Esophagus squamous epithelium (tissue), 5 donors: ENCODE measurements around the gene JARID2. TPM values are rescaled to one million over a fixed set of nuclear protein-coding genes. Genes with fewer than 3 reads are reported as not detected.

Experiments used
- DNase-seq: peaks from one replicate; lab custom pipeline; 2025; lab: John Stamatoyannopoulos, UW
- H3K27ac ChIP-seq, 4 donors: fragments of 200-600 bp; sonication (generic); one replicate each; pipeline ENCODE4 v1.5.1; 2016 to 2019; ENCODE audit warnings: mild to moderate bottlenecking in 1 of 4
- H3K27me3 ChIP-seq, 4 donors: fragments of 200-600 bp; sonication (generic); 1 replicate in 3 of 4; 2 replicates in 1 of 4; pipeline versions ENCODE4 v1.5.1 to v1.6.0; 2017 to 2021; ENCODE audit warnings: antibody characterized with exemption in 1 of 4
- H3K36me3 ChIP-seq, 3 donors: fragments of 200-600 bp; sonication (generic); one replicate each; pipeline ENCODE4 v1.5.1; 2016 to 2019
- H3K4me1 ChIP-seq, 3 donors: fragments of 200-600 bp; sonication (generic); one replicate each; pipeline ENCODE4 v1.5.1; 2017 to 2019
- H3K4me3 ChIP-seq, 4 donors: fragments of 200-600 bp; sonication (generic); 1 replicate in 3 of 4; 2 replicates in 1 of 4; pipeline ENCODE4 v1.5.1; 2016 to 2019; ENCODE audit warnings: mild to moderate bottlenecking in 2 of 4, moderate library complexity in 1 of 4
- H3K9me3 ChIP-seq, 3 donors: fragments of 200-600 bp; sonication (generic); one replicate each; pipeline ENCODE4 v1.5.1; 2016 to 2019
- POLR2A ChIP-seq, 4 donors: fragments of 450-650 bp; IDR thresholded peaks; one replicate each; pipeline ENCODE4 v1.6.1; 2017; ENCODE audit warnings: antibody characterized with exemption in 4 of 4, mild to moderate bottlenecking in 4 of 4, moderate library complexity in 3 of 4
- WGBS, 2 donors: methylation state at CpG; one replicate each; pipeline ENCODE4 v1.1.5; 2018; 5-methylcytosine and 5-hydroxymethylcytosine counted together
- intact Hi-C: fragments of 100-400 bp; cut with DNase I; formaldehyde crosslinking; loops from one replicate; pipeline ENCODE4 v1.15.0; 2022
- total RNA-seq, 4 donors: library from RNA; depleted of rRNA; stranded (reverse); fragments of >200 nt; gene quantifications; one replicate each; pipeline ENCODE4 v1.1.0, GENCODE V29; 2016
- TF ChIP-seq, protein P1 (sequence below), 6 experiments: fragments of 450-650 bp in 4 of 6; fragments of 200-600 bp in 2 of 6; sonication (generic) in 2 of 6; IDR thresholded peaks; one replicate each; pipeline ENCODE4 v1.5.1; 2016 to 2019; ENCODE audit warnings: antibody characterized with exemption in 6 of 6, mild to moderate bottlenecking in 4 of 6, moderate library complexity in 4 of 6
- donor health status: DM: yes; HTN: yes; CAD: no.

Gene JARID2
- total RNA-seq, 4 donors from 2014 or later = 13.3 to 19.6 (median 16.3) TPM

DNA sequence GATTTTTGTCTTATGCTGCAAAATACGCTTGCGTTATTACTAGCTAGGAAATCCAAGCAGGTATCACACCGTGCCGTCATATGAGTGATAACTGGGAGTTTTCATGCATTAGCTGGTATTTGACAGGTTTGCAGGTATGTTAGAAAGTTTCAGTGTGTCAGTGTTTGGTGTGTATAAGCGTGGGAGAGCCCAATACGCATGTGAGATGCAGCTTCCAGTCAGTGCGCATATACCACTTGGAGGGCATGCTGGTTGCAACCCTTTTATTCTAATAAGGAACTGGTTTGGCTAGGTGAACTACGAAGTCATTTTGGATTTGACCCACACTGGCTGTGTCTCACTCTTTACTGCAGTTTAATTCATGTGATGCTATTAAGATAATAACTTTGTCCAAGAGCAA lies 35.1 kb downstream of the JARID2 start:
- TF ChIP-seq POLR2A (IDR thresholded peaks at IDR 0.05) = no peak
- TF ChIP-seq, protein P1, sequence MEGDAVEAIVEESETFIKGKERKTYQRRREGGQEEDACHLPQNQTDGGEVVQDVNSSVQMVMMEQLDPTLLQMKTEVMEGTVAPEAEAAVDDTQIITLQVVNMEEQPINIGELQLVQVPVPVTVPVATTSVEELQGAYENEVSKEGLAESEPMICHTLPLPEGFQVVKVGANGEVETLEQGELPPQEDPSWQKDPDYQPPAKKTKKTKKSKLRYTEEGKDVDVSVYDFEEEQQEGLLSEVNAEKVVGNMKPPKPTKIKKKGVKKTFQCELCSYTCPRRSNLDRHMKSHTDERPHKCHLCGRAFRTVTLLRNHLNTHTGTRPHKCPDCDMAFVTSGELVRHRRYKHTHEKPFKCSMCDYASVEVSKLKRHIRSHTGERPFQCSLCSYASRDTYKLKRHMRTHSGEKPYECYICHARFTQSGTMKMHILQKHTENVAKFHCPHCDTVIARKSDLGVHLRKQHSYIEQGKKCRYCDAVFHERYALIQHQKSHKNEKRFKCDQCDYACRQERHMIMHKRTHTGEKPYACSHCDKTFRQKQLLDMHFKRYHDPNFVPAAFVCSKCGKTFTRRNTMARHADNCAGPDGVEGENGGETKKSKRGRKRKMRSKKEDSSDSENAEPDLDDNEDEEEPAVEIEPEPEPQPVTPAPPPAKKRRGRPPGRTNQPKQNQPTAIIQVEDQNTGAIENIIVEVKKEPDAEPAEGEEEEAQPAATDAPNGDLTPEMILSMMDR (IDR thresholded peaks at IDR 0.05) = no peak
- Histone ChIP-seq H3K9me3 (no peaks in the 10 kb centered on the region), H3K27me3 (no peaks in the 10 kb centered on the region), H3K27ac (no peak overlapping the region), H3K36me3 (no peaks in the 10 kb centered on the region), H3K4me3 (no peak overlapping the region), H3K4me1 (peaks cover 18 to 62% (median 24%) of the 10 kb centered on the region in 3 donors)
- intact Hi-C loops = no loop called here
- WGBS, 2 donors = 58 to 77% methylated on average over 8 of the region's 8 CpGs
- DNase-seq = no peak

- H3K4me3 ChIP-seq = no peak overlapping the region
- 89 to 90% methylated on average over 4 of the region's 4 CpGs for WGBS, 2 donors
- H3K4me1 ChIP-seq = peaks cover 18 to 56% (median 24%) of the 10 kb centered on the region in 3 donors
- no peaks in the 10 kb centered on the region for H3K27me3 ChIP-seq
- H3K36me3 ChIP-seq = no peaks in the 10 kb centered on the region
- no peaks in the 10 kb centered on the region for H3K9me3 ChIP-seq
- intact Hi-C loops = no loop called here
- no peak for TF ChIP-seq POLR2A (IDR thresholded peaks at IDR 0.05)
- TF ChIP-seq, protein P1 (IDR thresholded peaks at IDR 0.05) = no peak
- no peak for DNase-seq
- no peak overlapping the region for H3K27ac ChIP-seq
Measured at GRCh38 chr6:15282334-15282733, 36.5 kb downstream of the JARID2 start.

DNA sequence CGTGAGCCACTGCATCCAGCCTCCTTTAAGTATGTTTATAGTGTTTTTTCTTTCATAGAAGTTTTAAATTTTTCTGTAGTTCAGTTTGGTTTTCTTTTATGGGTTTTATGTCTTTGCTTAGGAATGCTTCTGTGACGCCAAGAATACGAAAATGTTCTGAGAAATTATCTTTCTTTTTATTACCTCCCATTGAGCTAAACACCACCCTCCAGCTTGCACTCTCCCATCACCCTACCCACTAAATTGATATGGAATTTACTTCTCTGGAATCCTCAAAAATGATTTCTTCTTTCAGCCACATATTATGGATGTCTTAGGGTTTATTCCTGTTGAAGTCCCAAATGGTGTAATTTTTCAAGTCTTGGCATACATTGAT lies 38.1 kb downstream of the JARID2 start:
- intact Hi-C loops = no loop called here
- Histone ChIP-seq H3K36me3 (no peaks in the 10 kb centered on the region), H3K9me3 (no peaks in the 10 kb centered on the region), H3K4me3 (no peak overlapping the region), H3K27ac (no peak overlapping the region), H3K27me3 (no peaks in the 10 kb centered on the region), H3K4me1 (peaks cover 18 to 59% (median 28%) of the 10 kb centered on the region in 3 donors)
- TF ChIP-seq, protein P1 (IDR thresholded peaks at IDR 0.05) = no peak
- no peak for TF ChIP-seq POLR2A (IDR thresholded peaks at IDR 0.05)
- 80 to 88% methylated on average over 3 of the region's 3 CpGs for WGBS, 2 donors
- DNase-seq = no peak

GRCh38 chr6:15284743-15285142 lies 38.9 kb downstream of the JARID2 start:
- WGBS, 2 donors = 90 to 100% methylated on average over 1 of the region's 1 CpG
- TF ChIP-seq, protein P1 (IDR thresholded peaks at IDR 0.05) = no peak
- no peak for TF ChIP-seq POLR2A (IDR thresholded peaks at IDR 0.05)

DNA sequence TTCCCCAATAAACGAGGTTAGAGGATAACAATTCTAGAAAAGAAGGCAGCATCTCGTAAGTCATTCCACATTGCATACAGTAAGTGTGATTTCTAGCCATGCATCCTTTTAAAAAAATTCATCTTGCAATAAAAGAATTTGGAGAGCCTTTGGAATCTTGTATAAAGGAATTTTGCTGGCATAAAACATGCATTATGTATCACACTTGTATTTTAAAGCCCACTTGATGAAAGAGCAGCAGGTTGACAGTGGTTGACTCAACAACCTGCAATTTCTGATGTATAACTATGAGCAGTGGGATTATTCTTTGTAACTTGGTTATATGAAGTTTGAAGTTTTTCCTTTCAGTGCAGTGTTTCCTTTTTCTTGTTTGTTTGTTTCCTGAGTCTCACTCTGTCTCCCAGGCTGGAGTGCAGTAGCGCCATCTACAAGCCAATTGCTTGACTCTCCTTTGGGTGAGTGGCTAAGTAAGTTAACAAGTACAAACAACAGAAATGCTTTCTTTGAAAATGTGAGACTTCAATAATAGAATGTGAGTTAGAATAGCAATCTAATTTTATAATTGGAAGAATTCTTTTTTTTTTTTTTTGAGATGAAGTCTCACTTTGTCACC lies 39.9 kb downstream of the JARID2 start:
- intact Hi-C loops = no loop called here
- H3K36me3 ChIP-seq = no peaks in the 10 kb centered on the region
- no peaks in the 10 kb centered on the region for H3K27me3 ChIP-seq
- H3K4me3 ChIP-seq = no peak overlapping the region
- TF ChIP-seq, protein P1 (IDR thresholded peaks at IDR 0.05) = no peak
- no peak for TF ChIP-seq POLR2A (IDR thresholded peaks at IDR 0.05)
- no peak for DNase-seq
- 82 to 84% methylated on average over 3 of the region's 3 CpGs for WGBS, 2 donors
- H3K9me3 ChIP-seq = no peaks in the 10 kb centered on the region
- no peak overlapping the region for H3K27ac ChIP-seq
- H3K4me1 ChIP-seq = peaks cover 4 to 53% (median 18%) of the 10 kb centered on the region in 3 donors

More at GRCh38 chr6:15284743-15285142, 38.9 kb downstream of the JARID2 start:
- Histone ChIP-seq H3K9me3 (no peaks in the 10 kb centered on the region), H3K36me3 (no peaks in the 10 kb centered on the region), H3K4me3 (no peak overlapping the region), H3K4me1 (peaks cover 11 to 59% (median 25%) of the 10 kb centered on the region in 3 donors), H3K27me3 (no peaks in the 10 kb centered on the region), H3K27ac (no peak overlapping the region)
- intact Hi-C loops = no loop called here
- no peak for DNase-seq
